C4-2B (cell line): ENCODE results near the gene CHKB.

Experiments used
- CTCF ChIP-seq: fragments of 450-650 bp; conservative IDR thresholded peaks from 2 replicates; pipeline ENCODE4 v1.5.1; 2017; ENCODE audit warnings: mild to moderate bottlenecking
- ZFX ChIP-seq: fragments of 450-650 bp; IDR thresholded peaks from 2 replicates; pipeline ENCODE4 v1.6.1; 2017

- TF ChIP-seq CTCF (no peak), ZFX (no peak)
Measured at GRCh38 chr22:50553310-50553709, 29.3 kb downstream of the CHKB start.
